HG02870 (cell line): ENCODE measurements around the gene PDK3.

ENCODE experiments used
- ATAC-seq: cut with Tn5 transposase; IDR thresholded peaks from one replicate; pipeline ENCODE4 v1.9.1; 2021; ENCODE audit warnings: mild to moderate bottlenecking, moderate library complexity; ENCODE audit not compliant: unreplicated experiment

Gene PDK3

GRCh38 chrX:24480400-24480865 is 15.3 kb downstream of the PDK3 start:
- ATAC-seq, result peak; percentile 27

- ATAC-seq, result no peak
Measured at GRCh38 chrX:24482823-24483415, 17.8 kb downstream of the PDK3 start.

- no peak for ATAC-seq
Measured at GRCh38 chrX:24483596-24483995, 18.5 kb downstream of the PDK3 start.

GRCh38 chrX:24485323-24485722 is 20.2 kb downstream of the PDK3 start:
- no peak for ATAC-seq

GRCh38 chrX:24485976-24486680 is 21.0 kb downstream of the PDK3 start:
- ATAC-seq, result no peak

- no peak for ATAC-seq
Measured at GRCh38 chrX:24487571-24487970, 22.5 kb downstream of the PDK3 start.

- ATAC-seq, result no peak
Measured at GRCh38 chrX:24491741-24492140, 26.7 kb downstream of the PDK3 start.

GRCh38 chrX:24493740-24494581 is 28.9 kb downstream of the PDK3 start:
- ATAC-seq, result no peak

GRCh38 chrX:24494647-24495075 is 29.6 kb downstream of the PDK3 start:
- no peak for ATAC-seq

GRCh38 chrX:24495700-24496099 is 30.6 kb downstream of the PDK3 start:
- no peak for ATAC-seq

GRCh38 chrX:24498181-24498580 is 33.1 kb downstream of the PDK3 start:
- ATAC-seq, result no peak

GRCh38 chrX:24498975-24499374 is 33.9 kb downstream of the PDK3 start:
- peak; percentile 65 for ATAC-seq

- ATAC-seq, result peak; percentile 76
Measured at GRCh38 chrX:24506082-24506481, 41.0 kb downstream of the PDK3 start.

GRCh38 chrX:24508375-24508774 is 43.3 kb downstream of the PDK3 start:
- no peak for ATAC-seq

GRCh38 chrX:24513416-24513815 is 48.3 kb downstream of the PDK3 start:
- peak; percentile 99 for ATAC-seq

GRCh38 chrX:24515447-24515846 is 50.4 kb downstream of the PDK3 start:
- no peak for ATAC-seq

- peak; percentile 53 for ATAC-seq
Measured at GRCh38 chrX:24520472-24520871, 55.4 kb downstream of the PDK3 start.

GRCh38 chrX:24525455-24525854 is 60.4 kb downstream of the PDK3 start:
- ATAC-seq, result no peak

GRCh38 chrX:24526616-24527015 is 61.5 kb downstream of the PDK3 start:
- ATAC-seq, result no peak

GRCh38 chrX:24528605-24529004 is 63.5 kb downstream of the PDK3 start:
- ATAC-seq, result no peak

- no peak for ATAC-seq
Measured at GRCh38 chrX:24536551-24536950, 71.5 kb downstream of the PDK3 start.

GRCh38 chrX:24542756-24543155 is 77.7 kb downstream of the PDK3 start:
- ATAC-seq, result no peak
